GM15510 (cell line): ENCODE results near the gene LARGE1.

Experiments
- POLR2A ChIP-seq: IDR thresholded peaks from 3 replicates; pipeline ENCODE4 v1.6.1; 2011; ENCODE audit warnings: borderline replicate concordance; ENCODE audit not compliant: insufficient read length; ENCODE audit errors: extremely low read depth

Gene LARGE1

GRCh38 chr22:33275073-33275443 is 645.2 kb downstream of the LARGE1 start:
- no peak for TF ChIP-seq POLR2A

GRCh38 chr22:33274214-33275072 is 645.8 kb downstream of the LARGE1 start:
- no peak for TF ChIP-seq POLR2A

DNA sequence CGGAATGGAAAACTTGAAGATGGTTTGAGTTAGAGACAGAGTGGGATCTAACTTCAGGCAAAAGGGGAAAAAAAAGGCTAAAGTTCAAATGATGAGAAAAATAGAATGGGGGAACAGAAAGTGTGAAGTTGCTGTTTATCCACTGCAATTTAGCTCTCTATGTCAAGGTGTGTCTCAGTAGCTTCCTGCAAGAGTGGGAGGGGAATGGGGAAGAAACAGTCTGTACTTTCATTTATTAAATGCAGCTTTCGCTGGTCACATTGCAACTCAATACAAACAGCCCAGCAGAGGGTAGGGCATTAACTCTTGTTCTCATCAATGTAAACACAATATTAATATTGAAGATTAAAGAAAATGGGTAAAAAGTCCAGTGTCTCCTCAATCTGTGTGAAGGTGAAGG is 647.4 kb downstream of the LARGE1 start:
- no peak for TF ChIP-seq POLR2A

DNA sequence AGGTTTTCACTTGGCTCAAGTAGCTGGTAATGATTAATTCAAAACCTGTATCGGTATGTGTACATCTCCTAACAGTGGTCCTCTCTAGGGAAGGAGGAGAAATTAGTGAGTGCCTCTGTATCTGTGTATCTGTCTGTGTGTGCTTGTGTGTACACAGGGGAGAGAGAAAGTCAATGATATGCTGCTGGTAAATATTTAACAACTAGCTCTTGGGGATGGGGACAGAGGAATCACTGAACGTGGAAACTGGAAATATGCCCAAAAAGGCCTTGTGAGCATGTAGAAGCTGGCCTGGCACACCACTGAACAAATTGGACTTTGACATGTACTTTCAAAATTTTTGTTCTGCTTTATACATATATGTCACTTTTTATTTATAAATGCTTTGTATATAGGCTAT is 648.1 kb downstream of the LARGE1 start:
- TF ChIP-seq POLR2A = no peak

GRCh38 chr22:33271390-33272161 is 648.7 kb downstream of the LARGE1 start:
- TF ChIP-seq POLR2A = no peak

DNA sequence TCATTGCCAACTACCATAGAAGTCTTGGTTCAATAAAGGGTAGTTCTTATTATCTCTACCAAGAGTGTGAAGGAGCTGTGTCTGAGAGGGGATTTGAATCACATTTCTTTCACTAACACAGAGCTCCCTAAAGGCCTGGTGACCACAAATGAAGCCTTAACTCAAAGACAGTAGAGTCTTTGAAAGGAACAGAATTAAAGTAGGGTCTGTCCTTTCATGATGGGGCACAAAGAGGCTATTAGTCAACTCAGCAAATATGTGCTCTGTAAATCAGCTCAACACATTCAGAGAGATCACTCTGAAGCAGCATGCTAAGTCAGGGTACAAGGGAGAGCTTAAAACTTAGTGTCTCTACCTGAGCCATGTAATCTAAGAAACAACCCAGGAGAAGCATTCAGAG is 649.7 kb downstream of the LARGE1 start:
- no peak for TF ChIP-seq POLR2A

DNA sequence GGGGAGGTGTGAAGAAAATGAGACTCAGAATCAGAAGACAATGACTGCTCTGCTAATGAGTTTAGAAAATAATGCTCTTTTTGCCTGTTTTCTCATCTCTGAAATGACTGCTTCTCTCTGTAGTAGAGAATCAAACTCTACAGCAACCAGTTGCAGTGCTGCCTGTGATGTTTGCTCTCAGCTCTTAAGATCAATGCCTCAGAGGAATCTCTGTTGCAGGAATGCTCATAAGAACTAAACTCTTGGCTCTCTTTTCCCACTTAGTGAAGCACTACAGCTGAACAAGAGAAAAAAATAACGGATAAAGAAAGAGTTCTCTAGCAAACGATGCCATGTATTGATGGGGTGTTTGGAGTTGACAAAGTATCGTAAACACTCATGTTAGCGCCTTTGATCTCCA is 658.6 kb downstream of the LARGE1 start:
- TF ChIP-seq POLR2A = no peak

DNA sequence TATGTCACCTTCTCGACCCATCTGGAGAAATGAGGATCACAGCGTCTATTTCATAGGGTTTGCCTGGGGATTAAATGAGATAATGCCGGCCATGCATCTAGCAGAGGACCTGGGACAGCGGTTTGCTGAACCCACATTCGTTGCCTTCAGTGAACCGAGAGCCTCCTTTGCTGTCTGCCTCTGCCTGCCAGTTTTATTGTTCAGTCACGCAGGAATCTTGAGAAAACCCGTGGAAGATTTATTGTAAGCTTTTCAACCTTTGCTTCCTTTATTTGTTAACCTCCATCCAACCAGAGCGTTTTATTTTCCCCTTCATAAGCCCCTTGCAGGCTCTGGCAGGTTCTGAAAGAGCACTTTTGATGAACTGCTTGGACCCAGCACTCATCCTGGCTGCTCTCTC is 659.8 kb downstream of the LARGE1 start:
- no peak for TF ChIP-seq POLR2A

DNA sequence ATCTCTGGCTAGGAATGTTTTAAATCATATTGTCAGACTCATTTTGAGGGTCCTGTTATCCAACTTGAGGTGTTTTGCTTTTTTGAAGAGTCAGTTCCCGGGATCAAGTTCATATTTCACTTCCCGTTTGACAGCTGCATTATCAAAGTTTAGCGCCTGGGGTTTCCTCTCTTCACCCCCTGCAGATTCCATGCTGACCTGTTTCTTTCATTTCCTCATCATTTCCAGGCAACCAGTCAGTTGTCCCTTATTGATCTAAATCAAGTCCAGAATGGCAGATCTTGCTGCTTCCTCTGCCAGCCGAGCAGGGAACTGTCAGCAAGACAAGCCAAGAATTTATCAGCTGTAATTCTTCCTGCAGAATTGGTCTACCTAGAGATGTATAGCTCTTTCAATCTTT is 664.5 kb downstream of the LARGE1 start:
- TF ChIP-seq POLR2A = no peak

DNA sequence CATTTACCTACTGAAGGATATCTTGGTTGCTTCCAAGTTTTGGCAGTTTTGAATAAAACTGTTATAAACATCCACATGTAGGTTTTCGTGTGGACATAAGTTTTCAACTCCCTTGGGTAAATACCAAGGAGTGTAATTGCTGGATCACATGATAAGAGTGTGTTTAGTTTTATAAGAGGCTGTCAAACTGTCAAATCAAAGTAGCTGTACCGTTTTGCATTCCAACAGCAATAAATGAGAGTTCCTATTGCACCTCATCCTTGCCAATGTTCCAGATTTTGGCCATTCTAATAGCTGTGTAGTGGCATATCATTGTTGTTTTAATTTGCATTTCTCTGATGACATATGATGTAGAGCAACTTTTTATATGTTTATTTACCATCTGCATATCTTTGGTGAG is 671.3 kb downstream of the LARGE1 start:
- TF ChIP-seq POLR2A = no peak

- no peak for TF ChIP-seq POLR2A
These were observed 672.5 kb downstream of the LARGE1 start for GRCh38 chr22:33247758-33248157.

GRCh38 chr22:33242078-33242477 is 678.2 kb downstream of the LARGE1 start:
- TF ChIP-seq POLR2A = no peak

- TF ChIP-seq POLR2A = no peak
These were observed 679.3 kb downstream of the LARGE1 start for GRCh38 chr22:33240888-33241475.

- TF ChIP-seq POLR2A = no peak
These were observed 688.2 kb downstream of the LARGE1 start for GRCh38 chr22:33232071-33232470.

DNA sequence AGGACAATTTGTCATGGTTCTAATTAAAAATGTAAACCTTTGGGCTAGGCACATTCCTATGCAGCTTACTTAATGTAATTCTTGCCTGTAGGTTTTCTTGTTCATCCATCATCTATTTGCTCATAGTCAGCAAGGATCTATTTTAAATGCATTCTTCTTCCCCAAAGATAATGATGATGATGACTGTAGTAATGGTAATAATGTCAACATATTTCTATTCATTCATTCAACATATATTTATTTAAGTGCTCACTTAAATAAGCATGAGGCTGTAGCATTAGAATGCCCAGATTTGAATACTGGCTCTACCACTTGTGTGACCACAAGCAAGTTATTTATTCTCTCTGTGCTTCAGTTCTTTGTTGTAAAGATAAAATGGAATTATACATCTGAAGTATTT is 692.5 kb downstream of the LARGE1 start:
- no peak for TF ChIP-seq POLR2A

DNA sequence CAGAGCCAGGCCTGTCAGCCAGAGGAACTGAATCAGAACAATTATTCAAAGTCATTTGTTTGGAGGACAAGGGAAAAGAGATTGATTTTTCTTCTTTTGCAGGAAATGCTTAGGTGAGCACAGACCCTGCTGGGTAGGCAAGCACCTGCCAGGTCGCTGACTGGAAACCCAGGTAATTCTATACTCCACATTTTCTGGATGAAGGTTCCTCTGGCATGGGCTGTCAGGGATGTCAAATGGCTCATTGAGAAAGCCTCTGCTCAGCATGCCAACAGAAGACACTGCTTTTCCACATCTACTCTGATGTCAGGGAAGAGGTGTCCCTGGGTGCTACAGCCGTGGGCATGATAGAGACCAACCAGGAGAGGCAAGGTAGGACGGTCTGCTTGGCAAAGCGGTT is 695.4 kb downstream of the LARGE1 start:
- TF ChIP-seq POLR2A = no peak
